ENCODE results near the gene ITIH4. TPM values are rescaled to one million over a fixed set of nuclear protein-coding genes. Genes with fewer than 3 reads are reported as not detected.

Gene ITIH4
- total RNA-seq = 26.9 TPM
- long read RNA-seq, partial matches to known transcripts = 2 of 10 reads
- long read RNA-seq, other reads (novel, unspliced or antisense) = 8 of 10 reads

GRCh38 chr3:52830535-52831258, at the start of gene ITIH4:
Gene ITIH4, minus strand, starts transcription at chr3:52830672. Its CDS starts 30 bp downstream, at chr3:52830642.
- ATAC-seq (no peak), DNase-seq (no peak)
- H3K27ac ChIP-seq = peak within 1 kb of the TSS; percentile 14
- TF ChIP-seq, protein P1, sequence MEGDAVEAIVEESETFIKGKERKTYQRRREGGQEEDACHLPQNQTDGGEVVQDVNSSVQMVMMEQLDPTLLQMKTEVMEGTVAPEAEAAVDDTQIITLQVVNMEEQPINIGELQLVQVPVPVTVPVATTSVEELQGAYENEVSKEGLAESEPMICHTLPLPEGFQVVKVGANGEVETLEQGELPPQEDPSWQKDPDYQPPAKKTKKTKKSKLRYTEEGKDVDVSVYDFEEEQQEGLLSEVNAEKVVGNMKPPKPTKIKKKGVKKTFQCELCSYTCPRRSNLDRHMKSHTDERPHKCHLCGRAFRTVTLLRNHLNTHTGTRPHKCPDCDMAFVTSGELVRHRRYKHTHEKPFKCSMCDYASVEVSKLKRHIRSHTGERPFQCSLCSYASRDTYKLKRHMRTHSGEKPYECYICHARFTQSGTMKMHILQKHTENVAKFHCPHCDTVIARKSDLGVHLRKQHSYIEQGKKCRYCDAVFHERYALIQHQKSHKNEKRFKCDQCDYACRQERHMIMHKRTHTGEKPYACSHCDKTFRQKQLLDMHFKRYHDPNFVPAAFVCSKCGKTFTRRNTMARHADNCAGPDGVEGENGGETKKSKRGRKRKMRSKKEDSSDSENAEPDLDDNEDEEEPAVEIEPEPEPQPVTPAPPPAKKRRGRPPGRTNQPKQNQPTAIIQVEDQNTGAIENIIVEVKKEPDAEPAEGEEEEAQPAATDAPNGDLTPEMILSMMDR (IDR thresholded peaks at IDR 0.05) = no peak
- no peaks in the 10 kb centered on the region for H3K9me3 ChIP-seq
- intact Hi-C loops (cut with DNase I) = no loop called here
- H3K4me3 ChIP-seq = no peak within 1 kb of the TSS
- H3K4me1 ChIP-seq = peaks cover 4% of the 10 kb centered on the region
- no peaks in the 10 kb centered on the region for H3K36me3 ChIP-seq
- no peaks in the 10 kb centered on the region for H3K27me3 ChIP-seq

- intact Hi-C loops (cut with DNase I) = no loop called here
- no peak overlapping the region for H3K27ac ChIP-seq
- peaks cover 7% of the 10 kb centered on the region for H3K4me1 ChIP-seq
- no peaks in the 10 kb centered on the region for H3K9me3 ChIP-seq
- H3K4me3 ChIP-seq = no peak overlapping the region
- TF ChIP-seq, protein P1 (IDR thresholded peaks at IDR 0.05) = no peak
- H3K36me3 ChIP-seq = peaks cover 4% of the 10 kb centered on the region
- DNase-seq (no peak), ATAC-seq (no peak)
- no peaks in the 10 kb centered on the region for H3K27me3 ChIP-seq
These were observed 49.6 kb upstream of the ITIH4 start for GRCh38 chr3:52880047-52880446.

GRCh38 chr3:52879581-52879980, 49.1 kb upstream of the ITIH4 start:
- Histone ChIP-seq H3K36me3 (no peaks in the 10 kb centered on the region), H3K27ac (no peak overlapping the region), H3K9me3 (no peaks in the 10 kb centered on the region), H3K4me1 (peaks cover 7% of the 10 kb centered on the region), H3K4me3 (no peak overlapping the region), H3K27me3 (no peaks in the 10 kb centered on the region)
- TF ChIP-seq, protein P1 (IDR thresholded peaks at IDR 0.05) = no peak
- intact Hi-C loops (cut with DNase I) = no loop called here
- DNase-seq = no peak
- ATAC-seq = no peak

DNA sequence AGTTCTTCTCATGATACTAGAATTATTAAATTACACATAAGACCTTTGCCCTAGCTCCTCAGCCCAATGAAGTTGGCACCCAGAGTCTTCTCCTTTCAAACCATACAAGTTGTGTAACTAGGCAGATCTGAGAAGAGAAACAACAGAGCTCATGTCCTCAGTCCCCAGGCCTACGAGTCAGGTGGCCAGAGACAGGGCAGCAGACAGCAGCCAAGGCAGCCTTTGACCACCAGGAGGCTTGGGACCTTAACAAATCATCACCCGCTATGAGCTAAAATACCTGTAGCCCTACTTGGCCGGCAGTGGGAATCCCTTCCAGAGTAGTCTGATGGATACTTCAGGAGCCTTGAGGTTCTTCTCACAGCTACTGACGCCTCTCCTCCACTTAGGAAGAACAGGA, 48.6 kb upstream of the ITIH4 start:
- TF ChIP-seq, protein P1 (IDR thresholded peaks at IDR 0.05) = no peak
- H3K4me3 ChIP-seq = no peak overlapping the region
- H3K27me3 ChIP-seq = no peaks in the 10 kb centered on the region
- no peak for DNase-seq
- no peak overlapping the region for H3K27ac ChIP-seq
- peaks cover 7% of the 10 kb centered on the region for H3K4me1 ChIP-seq
- no peaks in the 10 kb centered on the region for H3K9me3 ChIP-seq
- peak; percentile 72 for ATAC-seq
- intact Hi-C loops (cut with DNase I) = no loop called here
- no peaks in the 10 kb centered on the region for H3K36me3 ChIP-seq

DNA sequence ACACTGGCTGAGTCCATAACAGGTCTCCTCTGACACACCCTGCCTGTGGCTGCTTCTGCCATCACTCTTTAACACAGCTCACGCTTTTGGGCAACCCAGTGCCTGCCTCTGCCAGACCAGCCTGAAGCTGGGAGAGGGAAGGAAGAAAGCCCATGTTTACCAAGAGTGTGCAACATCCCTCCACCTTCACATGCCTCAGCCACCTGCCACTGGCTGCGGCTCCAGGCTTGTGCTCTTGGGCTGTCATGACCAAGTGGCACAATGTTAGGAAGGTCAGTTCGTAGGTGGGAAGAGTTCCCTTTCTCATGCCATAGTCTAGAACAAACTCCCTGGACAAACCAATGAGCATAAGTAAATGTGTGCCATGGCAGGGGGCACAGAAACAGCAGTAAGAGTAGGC, 46.6 kb upstream of the ITIH4 start:
- Histone ChIP-seq H3K4me1 (peaks cover 12% of the 10 kb centered on the region), H3K36me3 (no peaks in the 10 kb centered on the region), H3K4me3 (no peak overlapping the region), H3K9me3 (no peaks in the 10 kb centered on the region), H3K27me3 (no peaks in the 10 kb centered on the region), H3K27ac (no peak overlapping the region)
- TF ChIP-seq, protein P1 (IDR thresholded peaks at IDR 0.05) = no peak
- DNase-seq (no peak), ATAC-seq (no peak)
- intact Hi-C loops (cut with DNase I) = no loop called here

Data from upper lobe of right lung (tissue), 1 donor.